ENCODE measurements around the gene ZBTB7B. TPM values are rescaled to one million over a fixed set of nuclear protein-coding genes. Genes with fewer than 3 reads are reported as not detected.

The ZBTB7B gene
- total and polyA plus RNA-seq, 9 of the 15 experiments (the other 6 are each of a cell fraction or from before 2014, with no cell fraction given): 0.04 to 46.5 (median 15.2) TPM

- TF ChIP-seq ZNF277 (CRISPR knock-in tag; IDR thresholded peaks at IDR 0.05; ENCODE audit: borderline replicate concordance) (no peak), HLTF (IDR thresholded peaks at IDR 0.05) (no peak), ZNF165 (CRISPR knock-in tag; IDR thresholded peaks at IDR 0.05; ENCODE audit: borderline replicate concordance) (no peak), EZH2 (IDR thresholded peaks at IDR 0.05; ENCODE audit: borderline replicate concordance, low read depth, low read length) (no peak), MCM2 (IDR thresholded peaks at IDR 0.05; ENCODE audit: low read depth) (no peak), TAF1 (IDR thresholded peaks at IDR 0.05; ENCODE audit: control insufficient read depth, extremely low read depth, insufficient read depth, low read length, severe bottlenecking) (no peak), SMAD4 (CRISPR knock-in tag; conservative IDR thresholded peaks at IDR 0.05) (peak; percentile 60; the same call in 1 of the 2 replicates), ZNF212 (CRISPR knock-in tag; IDR thresholded peaks at IDR 0.05) (no peak), CC2D1A (IDR thresholded peaks at IDR 0.05) (no peak), ZNF518B (CRISPR knock-in tag; IDR thresholded peaks at IDR 0.05) (no peak), GTF2E2 (tag; IDR thresholded peaks at IDR 0.05) (no peak), HDAC1 (IDR thresholded peaks at IDR 0.05) (no peak), FOXK1 (CRISPR knock-in tag; IDR thresholded peaks at IDR 0.05; ENCODE audit: borderline replicate concordance) (no peak), CEBPG (CRISPR knock-in tag; IDR thresholded peaks at IDR 0.05) (peak; percentile 66), CEBPG (tag; conservative IDR thresholded peaks at IDR 0.05 in 1 of 2, IDR thresholded peaks at IDR 0.05 in 1 of 2) (peak in 1 of 2 experiments; percentile 65; a peak in 2 of 4 replicates), SETDB1 (IDR thresholded peaks at IDR 0.05; ENCODE audit: low read length) (no peak), HMGN3 (IDR thresholded peaks at IDR 0.05; ENCODE audit: borderline replicate concordance, extremely low read depth, insufficient read length, low read depth, low read length) (no peak), RBBP5 (IDR thresholded peaks at IDR 0.05; ENCODE audit: borderline replicate concordance, insufficient read depth, low read length, poor library complexity, severe bottlenecking) (no peak), BHLHE40 (IDR thresholded peaks at IDR 0.05; ENCODE audit: low read length) (no peak), MLX (CRISPR knock-in tag; conservative IDR thresholded peaks at IDR 0.05) (no peak), MAFG (tag; conservative IDR thresholded peaks at IDR 0.05) (no peak)
Measured at GRCh38 chr1:155048449-155049334, 46.1 kb downstream of the ZBTB7B start (continued).

Measured in K562 (cell line).